Colonic mucosa (tissue), 4 donors: ENCODE data around the gene TGM4. TPM values are rescaled to one million over a fixed set of nuclear protein-coding genes. Genes with fewer than 3 reads are reported as not detected.

Experiments
- DNase-seq: peaks from one replicate; pipeline ENCODE4 v3.0.0-alpha.2; 2020
- H3K27ac ChIP-seq: fragments of 200-600 bp; one replicate; pipeline ENCODE4 v1.8.0; 2021
- H3K27me3 ChIP-seq: fragments of 200-600 bp; one replicate; pipeline ENCODE4 v1.8.0; 2021
- H3K36me3 ChIP-seq: fragments of 200-600 bp; one replicate; pipeline ENCODE4 v1.8.0; 2021
- H3K4me1 ChIP-seq: fragments of 200-600 bp; one replicate; pipeline ENCODE4 v1.8.0; 2021; ENCODE audit warnings: mild to moderate bottlenecking
- H3K4me3 ChIP-seq: fragments of 200-600 bp; one replicate; pipeline ENCODE4 v1.8.0; 2021
- H3K9ac ChIP-seq, 2 donors: one replicate each; pipeline ENCODE4 v1.7.0; 2013; ENCODE audit warnings: control low read depth in 2 of 2, low read depth in 2 of 2, low read length in 2 of 2
- H3K9me3 ChIP-seq: fragments of 200-600 bp; one replicate; pipeline ENCODE4 v1.8.0; 2021
- CTCF ChIP-seq: fragments of 200-600 bp; IDR thresholded peaks from one replicate; pipeline ENCODE4 v1.8.0; 2022; ENCODE audit warnings: antibody characterized with exemption, mild to moderate bottlenecking
- intact Hi-C: fragments of 100-400 bp; cut with DNase I; formaldehyde crosslinking; loops from one replicate; pipeline ENCODE4 v1.14.1; 2022
- total RNA-seq, 2 donors: library from RNA; stranded (reverse); fragmentation: NEBNext Ultra II Directional in 1 of 2; extraction: Animal tissue kit (Norgen Biotek cat#: 25700) in 1 of 2; gene quantifications; one replicate each; pipeline ENCODE4 v1.2.1, GENCODE V29; 2021
- donor health status: healthy.
- donor health status: DM: no; HTN: no; CAD: no.
- donor health status: DM: no; HTN: no; CAD: no.

TGM4 gene
- total RNA-seq, 2 donors from 2014 or later, result not detected

GRCh38 chr3:44890258-44890657 is 15.8 kb downstream of the TGM4 start:
- Histone ChIP-seq H3K27me3 (no peaks in the 10 kb centered on the region), H3K4me3 (no peak overlapping the region), H3K4me1 (no peaks in the 10 kb centered on the region), H3K36me3 (no peaks in the 10 kb centered on the region), H3K9me3 (no peaks in the 10 kb centered on the region), H3K27ac (no peak overlapping the region), H3K9ac (no peak overlapping the region)
- intact Hi-C loops, result no loop called here
- DNase-seq, result no peak
- no peak for TF ChIP-seq CTCF

GRCh38 chr3:44890852-44891251 is 16.4 kb downstream of the TGM4 start:
- no peak overlapping the region for H3K4me3 ChIP-seq
- H3K4me1 ChIP-seq, result no peaks in the 10 kb centered on the region
- no peaks in the 10 kb centered on the region for H3K36me3 ChIP-seq
- intact Hi-C loops, result no loop called here
- TF ChIP-seq CTCF, result no peak
- DNase-seq, result no peak
- H3K9ac ChIP-seq, result no peak overlapping the region
- H3K27ac ChIP-seq, result no peak overlapping the region
- no peaks in the 10 kb centered on the region for H3K9me3 ChIP-seq
- no peaks in the 10 kb centered on the region for H3K27me3 ChIP-seq

- intact Hi-C loops, result no loop called here
These were observed 18.3 kb downstream of the TGM4 start for GRCh38 chr3:44892689-44893088.

GRCh38 chr3:44893097-44893496 is 18.7 kb downstream of the TGM4 start:
- no peaks in the 10 kb centered on the region for H3K27me3 ChIP-seq
- TF ChIP-seq CTCF, result no peak
- no peak overlapping the region for H3K4me3 ChIP-seq
- H3K4me1 ChIP-seq, result no peaks in the 10 kb centered on the region
- intact Hi-C loops, result no loop called here
- no peaks in the 10 kb centered on the region for H3K9me3 ChIP-seq
- no peak overlapping the region for H3K9ac ChIP-seq
- no peaks in the 10 kb centered on the region for H3K36me3 ChIP-seq
- no peak overlapping the region for H3K27ac ChIP-seq
- no peak for DNase-seq

More at GRCh38 chr3:44892689-44893088, 18.3 kb downstream of the TGM4 start:
- no peaks in the 10 kb centered on the region for H3K27me3 ChIP-seq
- H3K9ac ChIP-seq, result no peak overlapping the region
- no peak for TF ChIP-seq CTCF
- no peak overlapping the region for H3K27ac ChIP-seq
- no peak overlapping the region for H3K4me3 ChIP-seq
- H3K4me1 ChIP-seq, result no peaks in the 10 kb centered on the region
- DNase-seq, result no peak
- no peaks in the 10 kb centered on the region for H3K9me3 ChIP-seq
- H3K36me3 ChIP-seq, result no peaks in the 10 kb centered on the region

GRCh38 chr3:44894485-44894884 is 20.1 kb downstream of the TGM4 start:
- Histone ChIP-seq H3K27ac (no peak overlapping the region), H3K9ac (no peak overlapping the region), H3K4me3 (no peak overlapping the region), H3K9me3 (no peaks in the 10 kb centered on the region), H3K4me1 (no peaks in the 10 kb centered on the region), H3K27me3 (no peaks in the 10 kb centered on the region), H3K36me3 (no peaks in the 10 kb centered on the region)
- DNase-seq, result no peak
- no peak for TF ChIP-seq CTCF
- intact Hi-C loops, result no loop called here

- Histone ChIP-seq H3K9ac (no peak overlapping the region), H3K4me3 (no peak overlapping the region), H3K27me3 (no peaks in the 10 kb centered on the region), H3K36me3 (no peaks in the 10 kb centered on the region), H3K27ac (no peak overlapping the region), H3K9me3 (no peaks in the 10 kb centered on the region), H3K4me1 (no peaks in the 10 kb centered on the region)
- no peak for TF ChIP-seq CTCF
- intact Hi-C loops, result no loop called here
- no peak for DNase-seq
These were observed 22.0 kb downstream of the TGM4 start for GRCh38 chr3:44896440-44896839.
